ENCODE measurements around the gene RAB35. TPM values are rescaled to one million over a fixed set of nuclear protein-coding genes. Genes with fewer than 3 reads are reported as not detected.
A peak's percentile ranks its signal among the peaks of the same experiment; 100 is the strongest.

Gene RAB35
- total and polyA plus RNA-seq, 9 of the 15 experiments (the other 6 are each of a cell fraction or from before 2014, with no cell fraction given) = 0.65 to 76.3 (median 38.9) TPM

- no peaks in the 10 kb centered on the region for H3K9me3 ChIP-seq (replicated peaks; ENCODE audit: control insufficient read depth, insufficient read depth, low read depth, low read length)
- ATAC-seq (no peak), FAIRE-seq (no peak), DNase-seq (ENCODE audit: extremely low read depth in 1 of 4, low spot score in 3 of 4) (no peak)
- intact Hi-C loops (cut with micrococcal nuclease) (no loop called here), in situ Hi-C loops (cut with MboI) (no loop called here)
- H3K27ac ChIP-seq (ENCODE audit: extremely low read depth, low read depth, low read length) = no peak overlapping the region
- H2AFZ ChIP-seq (ENCODE audit: low read depth, low read length) = no peak overlapping the region
- H3K79me2 ChIP-seq (ENCODE audit: control insufficient read depth, insufficient read depth, low read length) = peaks cover 30% of the 10 kb centered on the region
- H3K9me1 ChIP-seq (ENCODE audit: control insufficient read depth, insufficient read depth, low read length) = no peaks in the 10 kb centered on the region
- no peak overlapping the region for H3K4me3 ChIP-seq
- peaks cover 93% of the 10 kb centered on the region; the same call in 2 of the 3 replicates for H3K36me3 ChIP-seq (ENCODE audit: control insufficient read depth, insufficient read depth, low read length)
- 0 out of 4 replicates have a peak overlapping the region, but pooled peaks of 1 of the 2 experiments have one; percentile 40 for H3K9ac ChIP-seq (ENCODE audit: insufficient read depth in 1 of 2, low read depth in 2 of 2, low read length in 2 of 2)
- H4K20me1 ChIP-seq (replicated peaks; ENCODE audit: control insufficient read depth, insufficient read depth, low read length) = peaks cover 14% of the 10 kb centered on the region; the same call in 1 of the 2 replicates
- no peak overlapping the region for H3K4me2 ChIP-seq (ENCODE audit: insufficient read depth, low read length)
- CTCF ChIA-PET (ENCODE audit: low intra/inter-chr PET ratio) = no interaction called here
- POLR2A ChIA-PET = interaction anchor here (0.6 to 1.1 kb wide), 5 partner anchors 9 to 192 kb away, joined by 3 to 4 read pairs (median 3); partner anchors contain the start of gene RNU4-2
- WGBS (ENCODE audit: insufficient coverage, low coverage, missing lambda C conversion rate) = 87% methylated on average over 5 of the region's 11 CpGs
- peaks cover 0 to 42% of the 10 kb centered on the region in 2 experiments; a peak in 2 of 5 replicates for H3K4me1 ChIP-seq (replicated peaks in 1 of 2; ENCODE audit: control insufficient read depth in 2 of 2, insufficient read depth in 2 of 2, low read length in 2 of 2)
- no peak for TF ChIP-seq MCM3 (IDR thresholded peaks at IDR 0.05)
- TF ChIP-seq STAG1 (CRISPR knock-in tag; IDR thresholded peaks at IDR 0.05; ENCODE audit: borderline replicate concordance) = no peak
- TF ChIP-seq ZNF277 (CRISPR knock-in tag; IDR thresholded peaks at IDR 0.05; ENCODE audit: borderline replicate concordance) = no peak
- H3K27me3 ChIP-seq (ENCODE audit: control insufficient read depth in 2 of 2, insufficient read depth in 2 of 2, low read length in 2 of 2) = no peaks in the 10 kb centered on the region
- BruUV-seq (replicated peaks) = no TSS peak
Observed at GRCh38 chr12:120099738-120100137, 16.8 kb downstream of the RAB35 start.
